ENCODE measurements around the gene TGFB2. TPM values are rescaled to one million over a fixed set of nuclear protein-coding genes. Genes with fewer than 3 reads are reported as not detected.

The TGFB2 gene
- polyA plus RNA-seq (2013): 16.4 and 18.9 TPM in 2 replicates

DNA sequence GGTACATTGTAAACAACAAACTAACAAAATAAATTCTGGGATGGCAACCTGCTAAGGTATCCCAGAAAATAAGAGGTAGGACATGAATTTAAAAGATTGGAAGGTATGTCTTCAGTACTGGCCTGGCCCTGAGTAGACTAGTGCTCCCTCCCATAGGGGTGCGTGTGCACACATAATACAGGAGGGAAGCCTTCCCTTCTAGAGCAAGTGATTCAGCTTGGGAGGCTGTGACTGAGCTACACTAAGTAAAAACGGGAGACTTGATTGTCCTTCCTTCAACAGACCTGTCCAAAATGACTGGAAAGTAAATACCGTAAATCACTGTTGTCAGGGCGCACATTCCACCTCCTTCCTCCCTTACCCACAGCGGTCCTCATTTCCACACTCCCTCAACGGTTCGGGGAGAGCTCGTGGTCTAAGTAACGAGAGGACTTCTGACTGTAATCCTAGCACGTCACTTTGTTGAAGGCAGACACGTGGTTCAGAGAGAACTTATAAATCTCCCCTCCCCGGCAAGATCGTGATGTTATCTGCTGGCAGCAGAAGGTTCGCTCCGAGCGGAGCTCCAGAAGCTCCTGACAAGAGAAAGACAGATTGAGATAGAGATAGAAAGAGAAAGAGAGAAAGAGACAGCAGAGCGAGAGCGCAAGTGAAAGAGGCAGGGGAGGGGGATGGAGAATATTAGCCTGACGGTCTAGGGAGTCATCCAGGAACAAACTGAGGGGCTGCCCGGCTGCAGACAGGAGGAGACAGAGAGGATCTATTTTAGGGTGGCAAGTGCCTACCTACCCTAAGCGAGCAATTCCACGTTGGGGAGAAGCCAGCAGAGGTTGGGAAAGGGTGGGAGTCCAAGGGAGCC is at the start of gene TGFB2:
TSS of gene TGFB2 (plus strand) at position 523 of the 859 bp plus-strand sequence. CDS start 1,366 bp downstream, outside the sequence.
- Histone ChIP-seq H3K14ac (ENCODE audit: low read length) (peak within 1 kb of the TSS; percentile 38), H2BK120ac (ENCODE audit: insufficient read depth, low read length, poor library complexity) (peak within 1 kb of the TSS; percentile 10), H4K8ac (ENCODE audit: low read depth, low read length) (peak within 1 kb of the TSS; percentile 45), H3K79me1 (ENCODE audit: low read length) (peaks cover 13% of the 10 kb centered on the region), H3K27ac (ENCODE audit: low read depth, low read length) (peak within 1 kb of the TSS; percentile 44), H3K4me3 (ENCODE audit: low read depth, low read length) (peak within 1 kb of the TSS; percentile 69), H3K36me3 (ENCODE audit: control insufficient read depth in 1 of 2, insufficient read depth in 2 of 2, low read length in 2 of 2) (no peaks in the 10 kb centered on the region), H3K9me3 (ENCODE audit: insufficient read depth, low read depth, low read length) (no peaks in the 10 kb centered on the region), H4K12ac (ENCODE audit: low read depth, low read length) (peak within 1 kb of the TSS; percentile 22), H3K9ac (ENCODE audit: low read length) (peak within 1 kb of the TSS; percentile 80), H2BK12ac (ENCODE audit: low read length) (peak within 1 kb of the TSS; percentile 18), H4K91ac (ENCODE audit: low read depth, low read length) (peak within 1 kb of the TSS; percentile 61), H3K23ac (ENCODE audit: low read length) (no peak within 1 kb of the TSS), H3K4ac (ENCODE audit: low read depth, low read length) (peak within 1 kb of the TSS; percentile 36), H2AFZ (ENCODE audit: insufficient read depth, low read length, poor library complexity) (peak within 1 kb of the TSS; percentile 63), H2BK5ac (ENCODE audit: low read depth, low read length, poor library complexity) (peak within 1 kb of the TSS; percentile 58), H3K4me2 (ENCODE audit: low read length) (peak within 1 kb of the TSS; percentile 94), H3K18ac (ENCODE audit: low read length) (peak within 1 kb of the TSS; percentile 92), H2AK5ac (ENCODE audit: low read length) (no peak within 1 kb of the TSS), H3K4me1 (ENCODE audit: control insufficient read depth in 1 of 2, insufficient read depth in 2 of 2, low read length in 2 of 2) (no peaks in the 10 kb centered on the region), H3K79me2 (ENCODE audit: control insufficient read depth, insufficient read depth, low read length, poor library complexity) (no peaks in the 10 kb centered on the region), H3K27me3 (ENCODE audit: insufficient read depth, low read length) (no peaks in the 10 kb centered on the region)
- peak; percentile 34 to 70 for DNase-seq
- no CpG with 5 or more reads among the region's 22 CpGs for WGBS (ENCODE audit: extremely low coverage, insufficient coverage, insufficient read length)

- H3K4me2 ChIP-seq (ENCODE audit: low read length): no peak overlapping the region
- no peak overlapping the region for H2AFZ ChIP-seq (ENCODE audit: insufficient read depth, low read length, poor library complexity)
- H2BK5ac ChIP-seq (ENCODE audit: low read depth, low read length, poor library complexity): no peak overlapping the region
- DNase-seq: no peak
- H3K9ac ChIP-seq (ENCODE audit: low read length): no peak overlapping the region
- H3K9me3 ChIP-seq (ENCODE audit: insufficient read depth, low read depth, low read length): no peaks in the 10 kb centered on the region
- H3K4me1 ChIP-seq (ENCODE audit: control insufficient read depth in 1 of 2, insufficient read depth in 2 of 2, low read length in 2 of 2): no peaks in the 10 kb centered on the region
- H3K79me1 ChIP-seq (ENCODE audit: low read length): no peaks in the 10 kb centered on the region
- no peak overlapping the region for H3K4me3 ChIP-seq (ENCODE audit: low read depth, low read length)
- no peak overlapping the region for H4K91ac ChIP-seq (ENCODE audit: low read depth, low read length)
- no peak overlapping the region for H3K18ac ChIP-seq (ENCODE audit: low read length)
- H3K14ac ChIP-seq (ENCODE audit: low read length): no peak overlapping the region
- H3K27me3 ChIP-seq (ENCODE audit: insufficient read depth, low read length): no peaks in the 10 kb centered on the region
- peaks cover 0 to 2% of the 10 kb centered on the region in 2 experiments for H3K36me3 ChIP-seq (ENCODE audit: control insufficient read depth in 1 of 2, insufficient read depth in 2 of 2, low read length in 2 of 2)
- no peak overlapping the region for H3K23ac ChIP-seq (ENCODE audit: low read length)
- no peaks in the 10 kb centered on the region for H3K79me2 ChIP-seq (ENCODE audit: control insufficient read depth, insufficient read depth, low read length, poor library complexity)
- no peak overlapping the region for H3K4ac ChIP-seq (ENCODE audit: low read depth, low read length)
- H4K12ac ChIP-seq (ENCODE audit: low read depth, low read length): no peak overlapping the region
- H2BK120ac ChIP-seq (ENCODE audit: insufficient read depth, low read length, poor library complexity): no peak overlapping the region
- H2BK12ac ChIP-seq (ENCODE audit: low read length): no peak overlapping the region
- H2AK5ac ChIP-seq (ENCODE audit: low read length): no peak overlapping the region
- WGBS (ENCODE audit: extremely low coverage, insufficient coverage, insufficient read length): no CpG with 5 or more reads among the region's 2 CpGs
- no peak overlapping the region for H3K27ac ChIP-seq (ENCODE audit: low read depth, low read length)
- H4K8ac ChIP-seq (ENCODE audit: low read depth, low read length): no peak overlapping the region
Measured at GRCh38 chr1:218296162-218296561, 49.0 kb upstream of the TGFB2 start.

- WGBS (ENCODE audit: extremely low coverage, insufficient coverage, insufficient read length): no CpG with 5 or more reads among the region's 2 CpGs
- no peak overlapping the region for H3K23ac ChIP-seq (ENCODE audit: low read length)
- no peak overlapping the region for H3K9ac ChIP-seq (ENCODE audit: low read length)
Measured at GRCh38 chr1:218297461-218297860, 47.7 kb upstream of the TGFB2 start.

GRCh38 chr1:218297867-218298266 is 47.3 kb upstream of the TGFB2 start:
- Histone ChIP-seq H2BK120ac (ENCODE audit: insufficient read depth, low read length, poor library complexity) (no peak overlapping the region), H3K79me2 (ENCODE audit: control insufficient read depth, insufficient read depth, low read length, poor library complexity) (no peaks in the 10 kb centered on the region), H3K14ac (ENCODE audit: low read length) (no peak overlapping the region), H3K4me1 (ENCODE audit: control insufficient read depth in 1 of 2, insufficient read depth in 2 of 2, low read length in 2 of 2) (no peaks in the 10 kb centered on the region), H3K4me3 (ENCODE audit: low read depth, low read length) (no peak overlapping the region), H2BK5ac (ENCODE audit: low read depth, low read length, poor library complexity) (no peak overlapping the region), H2BK12ac (ENCODE audit: low read length) (no peak overlapping the region), H4K12ac (ENCODE audit: low read depth, low read length) (no peak overlapping the region), H3K9ac (ENCODE audit: low read length) (no peak overlapping the region), H2AFZ (ENCODE audit: insufficient read depth, low read length, poor library complexity) (no peak overlapping the region), H3K9me3 (ENCODE audit: insufficient read depth, low read depth, low read length) (no peaks in the 10 kb centered on the region), H4K8ac (ENCODE audit: low read depth, low read length) (no peak overlapping the region), H4K91ac (ENCODE audit: low read depth, low read length) (no peak overlapping the region), H3K79me1 (ENCODE audit: low read length) (no peaks in the 10 kb centered on the region), H3K4ac (ENCODE audit: low read depth, low read length) (no peak overlapping the region), H3K18ac (ENCODE audit: low read length) (no peak overlapping the region), H3K23ac (ENCODE audit: low read length) (no peak overlapping the region), H3K27me3 (ENCODE audit: insufficient read depth, low read length) (no peaks in the 10 kb centered on the region), H3K4me2 (ENCODE audit: low read length) (no peak overlapping the region), H3K27ac (ENCODE audit: low read depth, low read length) (no peak overlapping the region), H2AK5ac (ENCODE audit: low read length) (no peak overlapping the region), H3K36me3 (ENCODE audit: control insufficient read depth in 1 of 2, insufficient read depth in 2 of 2, low read length in 2 of 2) (peaks cover 2% of the 10 kb centered on the region in 2 experiments)
- DNase-seq: no peak
- WGBS (ENCODE audit: extremely low coverage, insufficient coverage, insufficient read length): no CpG with 5 or more reads among the region's 1 CpG

More at GRCh38 chr1:218297461-218297860, 47.7 kb upstream of the TGFB2 start:
- H4K12ac ChIP-seq (ENCODE audit: low read depth, low read length): no peak overlapping the region
- no peak overlapping the region for H3K4me2 ChIP-seq (ENCODE audit: low read length)
- no peak overlapping the region for H2BK120ac ChIP-seq (ENCODE audit: insufficient read depth, low read length, poor library complexity)
- H3K27ac ChIP-seq (ENCODE audit: low read depth, low read length): no peak overlapping the region
- H3K79me2 ChIP-seq (ENCODE audit: control insufficient read depth, insufficient read depth, low read length, poor library complexity): no peaks in the 10 kb centered on the region
- no peak overlapping the region for H2AK5ac ChIP-seq (ENCODE audit: low read length)
- H3K79me1 ChIP-seq (ENCODE audit: low read length): no peaks in the 10 kb centered on the region
- H4K91ac ChIP-seq (ENCODE audit: low read depth, low read length): no peak overlapping the region
- peaks cover 2% of the 10 kb centered on the region in 2 experiments for H3K36me3 ChIP-seq (ENCODE audit: control insufficient read depth in 1 of 2, insufficient read depth in 2 of 2, low read length in 2 of 2)
- H3K4me3 ChIP-seq (ENCODE audit: low read depth, low read length): no peak overlapping the region
- H3K4me1 ChIP-seq (ENCODE audit: control insufficient read depth in 1 of 2, insufficient read depth in 2 of 2, low read length in 2 of 2): no peaks in the 10 kb centered on the region
- no peak overlapping the region for H2BK12ac ChIP-seq (ENCODE audit: low read length)
- H3K18ac ChIP-seq (ENCODE audit: low read length): no peak overlapping the region
- H3K9me3 ChIP-seq (ENCODE audit: insufficient read depth, low read depth, low read length): no peaks in the 10 kb centered on the region
- no peak overlapping the region for H2BK5ac ChIP-seq (ENCODE audit: low read depth, low read length, poor library complexity)
- no peak overlapping the region for H3K4ac ChIP-seq (ENCODE audit: low read depth, low read length)
- H3K27me3 ChIP-seq (ENCODE audit: insufficient read depth, low read length): no peaks in the 10 kb centered on the region
- no peak overlapping the region for H3K14ac ChIP-seq (ENCODE audit: low read length)
- H4K8ac ChIP-seq (ENCODE audit: low read depth, low read length): no peak overlapping the region
- DNase-seq: no peak
- no peak overlapping the region for H2AFZ ChIP-seq (ENCODE audit: insufficient read depth, low read length, poor library complexity)

Data from trophoblast cell (in vitro differentiated cells and primary cell).